Small intestine (tissue), 7 donors: ENCODE measurements around the gene SIPA1L3. TPM values are rescaled to one million over a fixed set of nuclear protein-coding genes. Genes with fewer than 3 reads are reported as not detected.
A peak's percentile ranks its signal among the peaks of the same experiment; 100 is the strongest.

ENCODE experiments used
- DNase-seq, 2 donors: peaks; one replicate each; pipeline versions ENCODE4 v3.0.0 to v3.0.0-alpha.2; 2013
- FAIRE-seq: peaks from 2 replicates; lab custom pipeline; 2012; peaks lifted over from hg19 to GRCh38; lab: Jason Lieb, UNC
- H3K27ac ChIP-seq, 3 donors: one replicate each; pipeline ENCODE4 v1.5.1; 2013; ENCODE audit warnings: low read length in 2 of 3, mild to moderate bottlenecking in 2 of 3, control low read depth in 1 of 3, inconsistent platforms in 1 of 3, low read depth in 1 of 3, moderate library complexity in 1 of 3
- H3K27me3 ChIP-seq, 3 donors: one replicate each; pipeline ENCODE4 v1.6.1; 2013; ENCODE audit warnings: low read length in 3 of 3, inconsistent platforms in 1 of 3; ENCODE audit not compliant: control insufficient read depth in 3 of 3, insufficient read depth in 3 of 3
- H3K36me3 ChIP-seq, 3 donors: one replicate each; pipeline ENCODE4 v1.6.1; 2013; ENCODE audit warnings: low read length in 3 of 3, inconsistent platforms in 1 of 3, low read depth in 1 of 3, mild to moderate bottlenecking in 1 of 3, moderate library complexity in 1 of 3; ENCODE audit not compliant: control insufficient read depth in 3 of 3, insufficient read depth in 2 of 3
- H3K4me1 ChIP-seq, 3 donors: one replicate each; pipeline ENCODE4 v1.6.1; 2013; ENCODE audit warnings: low read length in 2 of 3, inconsistent platforms in 1 of 3, low read depth in 1 of 3, mild to moderate bottlenecking in 1 of 3, moderate library complexity in 1 of 3; ENCODE audit not compliant: control insufficient read depth in 3 of 3, insufficient read depth in 2 of 3
- H3K4me3 ChIP-seq, 3 donors: one replicate each; pipeline ENCODE4 v1.5.1; 2013; ENCODE audit warnings: low read length in 3 of 3, control low read depth in 1 of 3, inconsistent platforms in 1 of 3, low read depth in 1 of 3, mild to moderate bottlenecking in 1 of 3, moderate library complexity in 1 of 3
- H3K9me3 ChIP-seq, 2 donors: one replicate each; pipeline ENCODE4 v1.6.1; 2013; ENCODE audit warnings: low read depth in 1 of 2, low read length in 1 of 2; ENCODE audit not compliant: control insufficient read depth in 2 of 2, insufficient read depth in 1 of 2
- WGBS, 3 donors: extraction: QIAGEN DNeasy Blood & Tissue Kit; methylation state at CpG; one replicate each; pipeline ENCODE4 v1.1.7; 2013; 5-methylcytosine and 5-hydroxymethylcytosine counted together
- polyA plus RNA-seq, 4 donors: library from polyadenylated mRNA; stranded (reverse) in 3 of 4; unstranded in 1 of 4; fragments of 200-250 nt in 3 of 4; fragments of 120-200 nt in 1 of 4; gene quantifications; one replicate each; pipeline versions ENCODE4 v1.2.1 to v1.2.3, GENCODE V29; 2013
- donor health status: healthy with polysubstance abuse.
- donor health status: control.
- donor health status: control.
- donor health status: Bipolar disorder and iron deficiency.
- donor health status: healthy.

The SIPA1L3 gene
- polyA plus RNA-seq, 4 donors, result 19.2 to 57.9 (median 34.1) TPM

- Histone ChIP-seq H3K36me3 (peaks cover 0 to 29% (median 0%) of the 10 kb centered on the region in 3 donors), H3K4me3 (no peak overlapping the region), H3K9me3 (no peaks in the 10 kb centered on the region), H3K27me3 (no peaks in the 10 kb centered on the region), H3K4me1 (peaks cover 4 to 32% (median 5%) of the 10 kb centered on the region in 3 donors), H3K27ac (no peak overlapping the region)
- DNase-seq (no peak), FAIRE-seq (no peak)
- WGBS, 3 donors, result 82 to 88% (median 84%) methylated on average over 3 of the region's 3 CpGs
Observed at GRCh38 chr19:37925212-37925611, 18.2 kb downstream of the SIPA1L3 start.

- Histone ChIP-seq H3K9me3 (no peaks in the 10 kb centered on the region), H3K36me3 (peaks cover 0 to 25% (median 0%) of the 10 kb centered on the region in 3 donors), H3K4me1 (peaks cover 4 to 38% (median 7%) of the 10 kb centered on the region in 3 donors), H3K4me3 (no peak overlapping the region), H3K27ac (no peak overlapping the region), H3K27me3 (no peaks in the 10 kb centered on the region)
- 80 to 87% (median 86%) methylated on average over 10 of the region's 10 CpGs for WGBS, 3 donors
- DNase-seq, result no peak
- no peak for FAIRE-seq
Observed at GRCh38 chr19:37926255-37926654, 19.2 kb downstream of the SIPA1L3 start.

GRCh38 chr19:37926711-37927110, 19.7 kb downstream of the SIPA1L3 start:
- no peaks in the 10 kb centered on the region for H3K9me3 ChIP-seq
- DNase-seq (no peak), FAIRE-seq (no peak)
- no peaks in the 10 kb centered on the region for H3K27me3 ChIP-seq
- H3K27ac ChIP-seq, result no peak overlapping the region
- 84 to 86% (median 84%) methylated on average over 5 of the region's 5 CpGs for WGBS, 3 donors
- peaks cover 4 to 42% (median 8%) of the 10 kb centered on the region in 3 donors for H3K4me1 ChIP-seq
- H3K36me3 ChIP-seq, result peaks cover 0 to 21% (median 0%) of the 10 kb centered on the region in 3 donors
- no peak overlapping the region for H3K4me3 ChIP-seq

GRCh38 chr19:37928527-37929286, 21.7 kb downstream of the SIPA1L3 start:
- FAIRE-seq, result no peak
- H3K27me3 ChIP-seq, result no peaks in the 10 kb centered on the region
- 50 to 63% (median 52%) methylated on average over 5 of the region's 5 CpGs for WGBS, 3 donors
- no peak overlapping the region for H3K4me3 ChIP-seq
- peak in 1 of 2 donors; percentile 68 for DNase-seq
- H3K4me1 ChIP-seq, result peaks cover 4 to 56% (median 8%) of the 10 kb centered on the region in 3 donors
- H3K9me3 ChIP-seq, result no peaks in the 10 kb centered on the region
- peaks cover 0 to 15% (median 0%) of the 10 kb centered on the region in 3 donors for H3K36me3 ChIP-seq
- H3K27ac ChIP-seq, result peak overlapping the region; percentile 17 to 77 (median 21)

- Histone ChIP-seq H3K9me3 (no peaks in the 10 kb centered on the region), H3K27ac (peak overlapping the region in 2 of 3 donors; percentile 12 to 77), H3K4me1 (peaks cover 4 to 54% (median 8%) of the 10 kb centered on the region in 3 donors), H3K36me3 (peaks cover 0 to 15% (median 0%) of the 10 kb centered on the region in 3 donors), H3K27me3 (no peaks in the 10 kb centered on the region), H3K4me3 (no peak overlapping the region)
- FAIRE-seq, result no peak
- WGBS, 3 donors, result 60 to 81% (median 68%) methylated on average over 4 of the region's 4 CpGs
- peak; percentile 37 to 52 for DNase-seq
Observed at GRCh38 chr19:37929355-37929923, 22.4 kb downstream of the SIPA1L3 start.

- DNase-seq, result peak; percentile 51 to 77
- H3K27ac ChIP-seq, result peak overlapping the region in 2 of 3 donors; percentile 93 to 97
- peaks cover 2 to 56% (median 8%) of the 10 kb centered on the region in 3 donors for H3K4me1 ChIP-seq
Observed at GRCh38 chr19:37930416-37930815, 23.4 kb downstream of the SIPA1L3 start.

GRCh38 chr19:37931881-37932655, 25.1 kb downstream of the SIPA1L3 start:
- FAIRE-seq, result no peak
- H3K4me3 ChIP-seq, result peak overlapping the region in 2 of 3 donors; percentile 54 to 69
- peaks cover 0 to 10% (median 0%) of the 10 kb centered on the region in 3 donors for H3K36me3 ChIP-seq
- H3K27me3 ChIP-seq, result no peaks in the 10 kb centered on the region
- peak overlapping the region; percentile 93 to 97 (median 96) for H3K27ac ChIP-seq
- H3K4me1 ChIP-seq, result peaks cover 4 to 71% (median 8%) of the 10 kb centered on the region in 3 donors
- H3K9me3 ChIP-seq, result peaks cover 0 to 9% of the 10 kb centered on the region in 2 donors
- WGBS, 3 donors, result 13 to 32% (median 24%) methylated on average over 30 of the region's 30 CpGs
- DNase-seq, result peak; percentile 92 to 96

More at GRCh38 chr19:37930416-37930815, 23.4 kb downstream of the SIPA1L3 start:
- Histone ChIP-seq H3K27me3 (no peaks in the 10 kb centered on the region), H3K36me3 (peaks cover 0 to 13% (median 0%) of the 10 kb centered on the region in 3 donors), H3K4me3 (no peak overlapping the region), H3K9me3 (peaks cover 0 to 2% of the 10 kb centered on the region in 2 donors)
- FAIRE-seq, result no peak
- whole genome bisulfite sequencing, 3 donors, result 77 to 89% (median 79%) methylated on average over 5 of the region's 5 CpGs
